ENCODE measurements around the gene GPRIN3.

The GPRIN3 gene

DNA sequence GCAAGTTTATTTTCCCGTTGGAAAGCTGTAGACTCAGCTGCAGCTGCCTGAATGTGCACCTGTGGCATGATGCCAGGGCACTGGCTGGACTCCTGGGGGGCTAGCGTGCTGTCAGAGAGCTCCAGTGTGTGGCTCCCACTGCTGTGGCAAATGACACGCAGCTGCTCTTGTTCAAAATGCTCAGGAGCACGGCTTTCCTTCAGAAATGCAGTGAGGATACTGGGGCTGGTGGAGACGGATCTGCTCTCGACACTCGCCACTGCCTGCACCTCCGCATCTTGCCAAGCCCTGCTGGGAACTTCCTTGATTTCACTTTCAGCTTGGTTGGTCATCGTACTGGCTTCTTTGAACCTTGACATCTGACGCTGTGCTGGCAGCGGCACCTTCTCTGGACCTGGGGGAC is 58.7 kb downstream of the GPRIN3 start:
- no peaks in the 10 kb centered on the region for H3K4me1 ChIP-seq (ENCODE audit: insufficient read depth, low read length)
- TF ChIP-seq, protein P1, sequence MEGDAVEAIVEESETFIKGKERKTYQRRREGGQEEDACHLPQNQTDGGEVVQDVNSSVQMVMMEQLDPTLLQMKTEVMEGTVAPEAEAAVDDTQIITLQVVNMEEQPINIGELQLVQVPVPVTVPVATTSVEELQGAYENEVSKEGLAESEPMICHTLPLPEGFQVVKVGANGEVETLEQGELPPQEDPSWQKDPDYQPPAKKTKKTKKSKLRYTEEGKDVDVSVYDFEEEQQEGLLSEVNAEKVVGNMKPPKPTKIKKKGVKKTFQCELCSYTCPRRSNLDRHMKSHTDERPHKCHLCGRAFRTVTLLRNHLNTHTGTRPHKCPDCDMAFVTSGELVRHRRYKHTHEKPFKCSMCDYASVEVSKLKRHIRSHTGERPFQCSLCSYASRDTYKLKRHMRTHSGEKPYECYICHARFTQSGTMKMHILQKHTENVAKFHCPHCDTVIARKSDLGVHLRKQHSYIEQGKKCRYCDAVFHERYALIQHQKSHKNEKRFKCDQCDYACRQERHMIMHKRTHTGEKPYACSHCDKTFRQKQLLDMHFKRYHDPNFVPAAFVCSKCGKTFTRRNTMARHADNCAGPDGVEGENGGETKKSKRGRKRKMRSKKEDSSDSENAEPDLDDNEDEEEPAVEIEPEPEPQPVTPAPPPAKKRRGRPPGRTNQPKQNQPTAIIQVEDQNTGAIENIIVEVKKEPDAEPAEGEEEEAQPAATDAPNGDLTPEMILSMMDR (IDR thresholded peaks at IDR 0.05; ENCODE audit: borderline replicate concordance, extremely low read depth, low read length, poor library complexity, severe bottlenecking), result no peak
- no peak for TF ChIP-seq EZH2 (IDR thresholded peaks at IDR 0.05; ENCODE audit: borderline replicate concordance, low read depth, low read length, severe bottlenecking)

DNA sequence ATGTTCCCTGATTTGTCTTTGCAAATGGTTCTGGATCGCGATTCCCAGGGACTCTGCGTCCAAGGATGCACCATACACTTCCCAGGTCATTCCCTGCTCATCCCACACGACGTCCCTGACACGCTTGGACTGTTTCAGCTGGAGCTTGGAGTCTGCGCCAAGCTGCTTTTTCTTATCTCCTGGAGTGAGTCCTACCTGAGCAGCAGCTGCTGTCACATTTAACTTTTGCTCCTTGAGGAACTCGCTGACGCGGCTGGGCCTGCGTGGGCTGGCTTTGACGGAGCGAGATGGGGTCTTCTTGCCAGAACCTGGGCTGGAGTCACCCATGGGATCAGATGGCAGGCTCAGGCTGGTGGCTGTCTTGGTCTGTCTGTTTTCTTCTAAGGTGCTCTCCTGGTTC is 59.6 kb downstream of the GPRIN3 start:
- Histone ChIP-seq H3K36me3 (ENCODE audit: insufficient read depth, low read length) (no peaks in the 10 kb centered on the region), H2AFZ (ENCODE audit: low read depth, low read length) (no peak overlapping the region), H3K27ac (ENCODE audit: low read length) (no peak overlapping the region), H3K4me3 (ENCODE audit: low read depth in 1 of 2, low read length in 2 of 2) (no peak overlapping the region), H4K20me1 (ENCODE audit: insufficient read depth, low read length) (no peaks in the 10 kb centered on the region; the same call in 1 of the 2 replicates), H3K9me3 (ENCODE audit: insufficient read depth, low read length, severe bottlenecking) (no peaks in the 10 kb centered on the region), H3K27me3 (ENCODE audit: insufficient read depth, low read length, poor library complexity) (no peaks in the 10 kb centered on the region), H3K9ac (ENCODE audit: low read depth, low read length) (no peak overlapping the region), H3K4me1 (ENCODE audit: insufficient read depth, low read length) (no peaks in the 10 kb centered on the region), H3K4me2 (ENCODE audit: insufficient read depth, low read length) (no peak overlapping the region), H3K79me2 (ENCODE audit: insufficient read depth, low read length) (no peaks in the 10 kb centered on the region)
- ATAC-seq (ENCODE audit: insufficient read depth, low read depth) (no peak), DNase-seq (no peak)
- no peak for TF ChIP-seq EZH2 (IDR thresholded peaks at IDR 0.05; ENCODE audit: borderline replicate concordance, low read depth, low read length, severe bottlenecking)
- TF ChIP-seq, protein P1 (IDR thresholded peaks at IDR 0.05; ENCODE audit: borderline replicate concordance, extremely low read depth, low read length, poor library complexity, severe bottlenecking), result no peak

More for the DNA sequence above, 58.7 kb downstream of the GPRIN3 start:
- no peaks in the 10 kb centered on the region; the same call in 1 of the 2 replicates for H4K20me1 ChIP-seq (ENCODE audit: insufficient read depth, low read length)
- no peak overlapping the region for H3K27ac ChIP-seq (ENCODE audit: low read length)
- no peaks in the 10 kb centered on the region for H3K36me3 ChIP-seq (ENCODE audit: insufficient read depth, low read length)
- no peaks in the 10 kb centered on the region for H3K27me3 ChIP-seq (ENCODE audit: insufficient read depth, low read length, poor library complexity)
- H3K79me2 ChIP-seq (ENCODE audit: insufficient read depth, low read length), result no peaks in the 10 kb centered on the region
- DNase-seq, result no peak
- H3K9ac ChIP-seq (ENCODE audit: low read depth, low read length), result no peak overlapping the region
- H3K4me2 ChIP-seq (ENCODE audit: insufficient read depth, low read length), result no peak overlapping the region
- no peaks in the 10 kb centered on the region for H3K9me3 ChIP-seq (ENCODE audit: insufficient read depth, low read length, severe bottlenecking)
- no peak overlapping the region for H2AFZ ChIP-seq (ENCODE audit: low read depth, low read length)
- no peak overlapping the region for H3K4me3 ChIP-seq (ENCODE audit: low read depth in 1 of 2, low read length in 2 of 2)
- ATAC-seq (ENCODE audit: insufficient read depth, low read depth), result no peak

DNA sequence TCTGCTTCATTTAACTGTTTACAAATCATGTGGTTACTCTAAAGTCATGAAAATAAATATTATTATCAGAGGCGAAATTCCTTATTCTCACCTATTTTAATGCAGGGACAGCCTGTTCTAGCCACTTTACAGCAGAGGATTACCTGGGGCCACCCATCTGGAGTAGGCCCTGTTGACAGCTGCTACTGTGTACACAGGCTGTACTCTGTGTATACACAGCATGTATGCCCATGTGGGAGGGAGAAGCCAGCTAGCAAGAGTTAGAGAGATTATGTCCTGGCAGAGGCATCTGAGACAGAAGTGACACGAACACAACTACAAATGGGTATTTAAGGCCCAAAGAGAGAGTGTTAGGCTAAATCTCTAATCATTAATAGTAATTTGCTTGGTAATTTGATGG is 62.1 kb downstream of the GPRIN3 start:
- Histone ChIP-seq H3K4me2 (ENCODE audit: insufficient read depth, low read length) (no peak overlapping the region), H3K9me3 (ENCODE audit: insufficient read depth, low read length, severe bottlenecking) (no peaks in the 10 kb centered on the region), H3K79me2 (ENCODE audit: insufficient read depth, low read length) (no peaks in the 10 kb centered on the region), H4K20me1 (ENCODE audit: insufficient read depth, low read length) (no peaks in the 10 kb centered on the region; the same call in 1 of the 2 replicates), H3K4me1 (ENCODE audit: insufficient read depth, low read length) (no peaks in the 10 kb centered on the region), H3K9ac (ENCODE audit: low read depth, low read length) (no peak overlapping the region), H2AFZ (ENCODE audit: low read depth, low read length) (no peak overlapping the region), H3K36me3 (ENCODE audit: insufficient read depth, low read length) (no peaks in the 10 kb centered on the region), H3K27me3 (ENCODE audit: insufficient read depth, low read length, poor library complexity) (no peaks in the 10 kb centered on the region), H3K4me3 (ENCODE audit: low read depth in 1 of 2, low read length in 2 of 2) (no peak overlapping the region), H3K27ac (ENCODE audit: low read length) (no peak overlapping the region)
- TF ChIP-seq EZH2 (IDR thresholded peaks at IDR 0.05; ENCODE audit: borderline replicate concordance, low read depth, low read length, severe bottlenecking), result no peak
- TF ChIP-seq, protein P1 (IDR thresholded peaks at IDR 0.05; ENCODE audit: borderline replicate concordance, extremely low read depth, low read length, poor library complexity, severe bottlenecking), result no peak
- no peak for DNase-seq
- ATAC-seq (ENCODE audit: insufficient read depth, low read depth), result no peak

Measured in DND-41 (cell line).